Activated CD4-positive, alpha-beta T cell treated with anti-CD3 and anti-CD28 coated beads, Interleukin-2, amount 10 ng/mL, durations not matched to agents 24 days and 14 days (primary cell): ENCODE data around the gene CBFA2T2. TPM values are rescaled to one million over a fixed set of nuclear protein-coding genes. Genes with fewer than 3 reads are reported as not detected.

Experiments used
- DNase-seq: peaks from one replicate; pipeline ENCODE4 v3.0.0; 2022
- H3K27ac Mint-ChIP-seq: one replicate; pipeline ENCODE4 v1.8.0; 2022; ENCODE audit warnings: mild to moderate bottlenecking, mixed read lengths
- H3K27me3 Mint-ChIP-seq: one replicate; pipeline ENCODE4 v1.8.0; 2022; ENCODE audit warnings: mixed read lengths
- H3K36me3 Mint-ChIP-seq: one replicate; pipeline ENCODE4 v1.8.0; 2022; ENCODE audit warnings: low read depth, mild to moderate bottlenecking, mixed read lengths
- H3K4me1 Mint-ChIP-seq: one replicate; pipeline ENCODE4 v1.8.0; 2021; ENCODE audit warnings: mixed read lengths
- H3K4me3 Mint-ChIP-seq: one replicate; pipeline ENCODE4 v1.8.0; 2022; ENCODE audit warnings: mild to moderate bottlenecking, moderate library complexity, mixed read lengths
- H3K9me3 Mint-ChIP-seq: one replicate; pipeline ENCODE4 v1.8.0; 2021; ENCODE audit warnings: mixed read lengths
- intact Hi-C: fragments of 100-400 bp; cut with micrococcal nuclease; formaldehyde crosslinking; loops from one replicate; pipeline ENCODE4 v1.15.1; 2023
- total RNA-seq: library from RNA; stranded (reverse); gene quantifications from 2 replicates; pipeline ENCODE4 v1.2.3, GENCODE V29; 2022

CBFA2T2 gene
- total RNA-seq, 1 donor from 2014 or later = 12.9 TPM

- Mint-ChIP-seq H3K36me3 (peaks cover 5% of the 10 kb centered on the region), H3K4me3 (no peak overlapping the region), H3K4me1 (peaks cover 22% of the 10 kb centered on the region), H3K27ac (no peak overlapping the region), H3K9me3 (no peaks in the 10 kb centered on the region), H3K27me3 (no peaks in the 10 kb centered on the region)
- no peak for DNase-seq
- intact Hi-C loops = no loop called here
Measured at GRCh38 chr20:33650111-33650752, 160.3 kb downstream of the CBFA2T2 start.

GRCh38 chr20:33650753-33651561, 161.1 kb downstream of the CBFA2T2 start:
- no peak overlapping the region for H3K27ac Mint-ChIP-seq
- peaks cover 22% of the 10 kb centered on the region for H3K4me1 Mint-ChIP-seq
- H3K27me3 Mint-ChIP-seq = no peaks in the 10 kb centered on the region
- no peak for DNase-seq
- no peak overlapping the region for H3K4me3 Mint-ChIP-seq
- peaks cover 3% of the 10 kb centered on the region for H3K36me3 Mint-ChIP-seq
- H3K9me3 Mint-ChIP-seq = no peaks in the 10 kb centered on the region
- intact Hi-C loops = no loop called here

- Mint-ChIP-seq H3K27ac (no peak overlapping the region), H3K4me3 (no peak overlapping the region), H3K9me3 (no peaks in the 10 kb centered on the region), H3K4me1 (peaks cover 22% of the 10 kb centered on the region), H3K36me3 (no peaks in the 10 kb centered on the region), H3K27me3 (no peaks in the 10 kb centered on the region)
- intact Hi-C loops = loop anchor here (1.0 kb wide), 1 partner anchor 12 kb away; no protein-coding TSS in a partner anchor
- DNase-seq = no peak
Measured at GRCh38 chr20:33651562-33652048, 161.7 kb downstream of the CBFA2T2 start.

- H3K9me3 Mint-ChIP-seq = no peaks in the 10 kb centered on the region
- no peaks in the 10 kb centered on the region for H3K36me3 Mint-ChIP-seq
- H3K4me1 Mint-ChIP-seq = peaks cover 16% of the 10 kb centered on the region
- H3K27ac Mint-ChIP-seq = peak overlapping the region; percentile 45
- H3K4me3 Mint-ChIP-seq = no peak overlapping the region
- DNase-seq = peak; percentile 79
- intact Hi-C loops = loop anchor here (1.0 kb wide), 1 partner anchor 196 kb away; no protein-coding TSS in a partner anchor
- H3K27me3 Mint-ChIP-seq = no peaks in the 10 kb centered on the region
Measured at GRCh38 chr20:33653218-33653899, 163.5 kb downstream of the CBFA2T2 start.

GRCh38 chr20:33653900-33654596, 164.2 kb downstream of the CBFA2T2 start:
- Mint-ChIP-seq H3K9me3 (no peaks in the 10 kb centered on the region), H3K4me1 (peaks cover 16% of the 10 kb centered on the region), H3K27ac (peak overlapping the region; percentile 25), H3K4me3 (no peak overlapping the region), H3K36me3 (no peaks in the 10 kb centered on the region), H3K27me3 (no peaks in the 10 kb centered on the region)
- intact Hi-C loops = loop anchor here (1.0 kb wide), 1 partner anchor 197 kb away; no protein-coding TSS in a partner anchor
- no peak for DNase-seq

GRCh38 chr20:33654680-33655161, 164.8 kb downstream of the CBFA2T2 start:
- no peak for DNase-seq
- H3K4me1 Mint-ChIP-seq = peaks cover 16% of the 10 kb centered on the region
- H3K36me3 Mint-ChIP-seq = no peaks in the 10 kb centered on the region

GRCh38 chr20:33655164-33655563, 165.3 kb downstream of the CBFA2T2 start:
- H3K27me3 Mint-ChIP-seq = no peaks in the 10 kb centered on the region
- no peaks in the 10 kb centered on the region for H3K36me3 Mint-ChIP-seq
- intact Hi-C loops = no loop called here

More at GRCh38 chr20:33654680-33655161, 164.8 kb downstream of the CBFA2T2 start:
- Mint-ChIP-seq H3K9me3 (no peaks in the 10 kb centered on the region), H3K27ac (peak overlapping the region; percentile 32), H3K27me3 (no peaks in the 10 kb centered on the region), H3K4me3 (no peak overlapping the region)
- intact Hi-C loops = no loop called here

GRCh38 chr20:33656010-33656782, 166.3 kb downstream of the CBFA2T2 start:
- Mint-ChIP-seq H3K27me3 (no peaks in the 10 kb centered on the region), H3K4me1 (peaks cover 14% of the 10 kb centered on the region), H3K9me3 (no peaks in the 10 kb centered on the region), H3K36me3 (no peaks in the 10 kb centered on the region), H3K4me3 (no peak overlapping the region), H3K27ac (no peak overlapping the region)
- DNase-seq = no peak
- intact Hi-C loops = no loop called here

More at GRCh38 chr20:33655164-33655563, 165.3 kb downstream of the CBFA2T2 start:
- Mint-ChIP-seq H3K4me1 (peaks cover 14% of the 10 kb centered on the region), H3K9me3 (no peaks in the 10 kb centered on the region), H3K27ac (no peak overlapping the region), H3K4me3 (no peak overlapping the region)
- no peak for DNase-seq

- Mint-ChIP-seq H3K9me3 (no peaks in the 10 kb centered on the region), H3K36me3 (no peaks in the 10 kb centered on the region), H3K27ac (no peak overlapping the region), H3K4me1 (peaks cover 11% of the 10 kb centered on the region), H3K4me3 (no peak overlapping the region), H3K27me3 (no peaks in the 10 kb centered on the region)
- no peak for DNase-seq
- intact Hi-C loops = no loop called here
Measured at GRCh38 chr20:33656783-33657703, 167.1 kb downstream of the CBFA2T2 start.

- Mint-ChIP-seq H3K4me3 (no peak overlapping the region), H3K4me1 (peaks cover 10% of the 10 kb centered on the region), H3K9me3 (no peaks in the 10 kb centered on the region), H3K27ac (no peak overlapping the region), H3K27me3 (no peaks in the 10 kb centered on the region), H3K36me3 (no peaks in the 10 kb centered on the region)
- no peak for DNase-seq
- intact Hi-C loops = no loop called here
Measured at GRCh38 chr20:33657704-33658095, 167.8 kb downstream of the CBFA2T2 start.

GRCh38 chr20:33658510-33658909, 168.6 kb downstream of the CBFA2T2 start:
- H3K27me3 Mint-ChIP-seq = no peaks in the 10 kb centered on the region
- peaks cover 6% of the 10 kb centered on the region for H3K4me1 Mint-ChIP-seq
- H3K27ac Mint-ChIP-seq = no peak overlapping the region
- intact Hi-C loops = no loop called here
- H3K9me3 Mint-ChIP-seq = no peaks in the 10 kb centered on the region
- H3K36me3 Mint-ChIP-seq = no peaks in the 10 kb centered on the region
- no peak for DNase-seq
- no peak overlapping the region for H3K4me3 Mint-ChIP-seq

- intact Hi-C loops = no loop called here
- H3K27me3 Mint-ChIP-seq = no peaks in the 10 kb centered on the region
- no peaks in the 10 kb centered on the region for H3K9me3 Mint-ChIP-seq
- DNase-seq = no peak
- peaks cover 8% of the 10 kb centered on the region for H3K4me1 Mint-ChIP-seq
- no peak overlapping the region for H3K4me3 Mint-ChIP-seq
- peak overlapping the region; percentile 49 for H3K27ac Mint-ChIP-seq
- H3K36me3 Mint-ChIP-seq = no peaks in the 10 kb centered on the region
Measured at GRCh38 chr20:33658929-33659328, 169.0 kb downstream of the CBFA2T2 start.
